ENCODE data around the gene NHEJ1. TPM values are rescaled to one million over a fixed set of nuclear protein-coding genes. Genes with fewer than 3 reads are reported as not detected.

Gene NHEJ1
- total and polyA plus RNA-seq, 2 experiments from 2014 or later, result 8.4 to 9.4 TPM

- DNase-seq (ENCODE audit: low read depth in 1 of 2, low spot score in 1 of 2), result no peak
- H3K36me3 ChIP-seq, result no peaks in the 10 kb centered on the region
- TF ChIP-seq CTCF (IDR thresholded peaks at IDR 0.05; ENCODE audit: low read depth, low read length), result no peak
- H3K4me3 ChIP-seq, result no peak overlapping the region
- H3K9me3 ChIP-seq (ENCODE audit: low read depth), result no peaks in the 10 kb centered on the region
- H3K27ac ChIP-seq, result no peak overlapping the region
- H3K4me1 ChIP-seq (ENCODE audit: low read depth), result no peaks in the 10 kb centered on the region
- H3K27me3 ChIP-seq, result peaks cover 5% of the 10 kb centered on the region
Observed at GRCh38 chr2:219165058-219165911, 4.7 kb upstream of the NHEJ1 start.

GRCh38 chr2:219163156-219163555, 2.5 kb upstream of the NHEJ1 start:
- peaks cover 4% of the 10 kb centered on the region for H3K4me1 ChIP-seq (ENCODE audit: low read depth)
- H3K27me3 ChIP-seq, result peaks cover 5% of the 10 kb centered on the region
- H3K4me3 ChIP-seq, result no peak overlapping the region
- no peak for TF ChIP-seq CTCF (IDR thresholded peaks at IDR 0.05; ENCODE audit: low read depth, low read length)
- no peak overlapping the region for H3K27ac ChIP-seq
- H3K36me3 ChIP-seq, result no peaks in the 10 kb centered on the region
- DNase-seq (ENCODE audit: low read depth in 1 of 2, low spot score in 1 of 2), result no peak
- H3K9me3 ChIP-seq (ENCODE audit: low read depth), result no peaks in the 10 kb centered on the region

GRCh38 chr2:219161097-219161496, 482 bp upstream of the NHEJ1 start:
- no peak overlapping the region for H3K27ac ChIP-seq
- DNase-seq (ENCODE audit: low read depth in 1 of 2, low spot score in 1 of 2), result no peak
- no peak overlapping the region for H3K4me3 ChIP-seq
- H3K9me3 ChIP-seq (ENCODE audit: low read depth), result no peaks in the 10 kb centered on the region
- peaks cover 3% of the 10 kb centered on the region for H3K36me3 ChIP-seq
- H3K27me3 ChIP-seq, result peaks cover 5% of the 10 kb centered on the region
- peaks cover 4% of the 10 kb centered on the region for H3K4me1 ChIP-seq (ENCODE audit: low read depth)
- TF ChIP-seq CTCF (IDR thresholded peaks at IDR 0.05; ENCODE audit: low read depth, low read length), result no peak

GRCh38 chr2:219159771-219160185, 837 bp downstream of the NHEJ1 start:
- H3K9me3 ChIP-seq (ENCODE audit: low read depth), result no peaks in the 10 kb centered on the region
- H3K36me3 ChIP-seq, result peaks cover 3% of the 10 kb centered on the region
- no peak overlapping the region for H3K27ac ChIP-seq
- no peak for DNase-seq (ENCODE audit: low read depth in 1 of 2, low spot score in 1 of 2)
- peaks cover 4% of the 10 kb centered on the region for H3K4me1 ChIP-seq (ENCODE audit: low read depth)
- peaks cover 5% of the 10 kb centered on the region for H3K27me3 ChIP-seq
- no peak for TF ChIP-seq CTCF (IDR thresholded peaks at IDR 0.05; ENCODE audit: low read depth, low read length)
- peak overlapping the region; percentile 54 for H3K4me3 ChIP-seq

GRCh38 chr2:219158586-219158985, 2.0 kb downstream of the NHEJ1 start:
- Histone ChIP-seq H3K4me1 (ENCODE audit: low read depth) (peaks cover 4% of the 10 kb centered on the region), H3K27ac (no peak overlapping the region), H3K9me3 (ENCODE audit: low read depth) (no peaks in the 10 kb centered on the region), H3K27me3 (peaks cover under 1% of the 10 kb centered on the region), H3K36me3 (peaks cover 3% of the 10 kb centered on the region), H3K4me3 (no peak overlapping the region)
- TF ChIP-seq CTCF (IDR thresholded peaks at IDR 0.05; ENCODE audit: low read depth, low read length), result no peak
- no peak for DNase-seq (ENCODE audit: low read depth in 1 of 2, low spot score in 1 of 2)
